HEK293T (cell line): ENCODE measurements around the gene CTSA.
"Not testable (repeated sequence)": the region's sequence is repeated elsewhere in the genome, so short reads cannot be mapped to it uniquely, and the experiment has no call there.

Experiments
- CTCF ChIA-PET: fragments of 350-600 bp; formaldehyde crosslinking; extraction: SDS; loops from one replicate; lab custom pipeline; 2021; ENCODE audit warnings: antibody characterized with exemption, inconsistent platforms; lab: Yijun Ruan, JAX
- POLR2A ChIA-PET: fragments of 350-600 bp; formaldehyde crosslinking; extraction: SDS; loops from one replicate; lab custom pipeline; 2020; ENCODE audit warnings: antibody characterized with exemption, inconsistent platforms; lab: Yijun Ruan, JAX
- DNase-seq: peaks from one replicate; pipeline ENCODE4 v3.0.0; 2012; ENCODE audit warnings: mixed read lengths; ENCODE audit errors: extremely low spot score
- ARNT ChIP-seq: fragments of 450-650 bp; IDR thresholded peaks from 2 replicates; pipeline ENCODE4 v1.6.1; 2017; ENCODE audit warnings: mild to moderate bottlenecking
- BHLHE40 ChIP-seq: fragments of 450-650 bp; IDR thresholded peaks from 2 replicates; pipeline ENCODE4 v1.6.1; 2016; ENCODE audit warnings: mild to moderate bottlenecking, moderate library complexity, borderline replicate concordance
- CTBP1 ChIP-seq: fragments of 450-650 bp; IDR thresholded peaks from 2 replicates; pipeline ENCODE4 v1.6.1; 2016; ENCODE audit warnings: borderline replicate concordance
- ELF4 ChIP-seq: fragments of 450-650 bp; IDR thresholded peaks from 2 replicates; pipeline ENCODE4 v1.6.1; 2017; ENCODE audit warnings: antibody characterized with exemption
- FOXA1 ChIP-seq: fragments of 450-650 bp; IDR thresholded peaks from 2 replicates; pipeline ENCODE4 v1.6.1; 2016; ENCODE audit warnings: mild to moderate bottlenecking
- FOXK2 ChIP-seq: fragments of 450-650 bp; IDR thresholded peaks from 2 replicates; pipeline ENCODE4 v1.6.1; 2016; ENCODE audit warnings: mild to moderate bottlenecking
- FOXM1 ChIP-seq: fragments of 450-650 bp; IDR thresholded peaks from 2 replicates; pipeline ENCODE4 v1.6.1; 2017; ENCODE audit warnings: mild to moderate bottlenecking, borderline replicate concordance
- HDGF ChIP-seq: fragments of 450-650 bp; IDR thresholded peaks from 2 replicates; pipeline ENCODE4 v1.6.1; 2017; ENCODE audit warnings: antibody characterized with exemption, borderline replicate concordance
- L3MBTL2 ChIP-seq: fragments of 450-650 bp; conservative IDR thresholded peaks from 2 replicates; pipeline ENCODE4 v1.6.1; 2016; ENCODE audit warnings: mild to moderate bottlenecking
- LEF1 ChIP-seq: fragments of 450-650 bp; IDR thresholded peaks from 2 replicates; pipeline ENCODE4 v1.6.1; 2017; ENCODE audit warnings: mild to moderate bottlenecking, borderline replicate concordance
- NFRKB ChIP-seq: fragments of 450-650 bp; IDR thresholded peaks from 2 replicates; pipeline ENCODE4 v1.6.1; 2016; ENCODE audit warnings: mild to moderate bottlenecking, moderate library complexity
- SP1 ChIP-seq: fragments of 450-650 bp; IDR thresholded peaks from 2 replicates; pipeline ENCODE4 v1.6.1; 2017
- SUZ12 ChIP-seq: fragments of 450-650 bp; IDR thresholded peaks from 2 replicates; pipeline ENCODE4 v1.6.1; 2016; ENCODE audit warnings: mild to moderate bottlenecking
- TARDBP ChIP-seq: fragments of 450-650 bp; IDR thresholded peaks from 2 replicates; pipeline ENCODE4 v1.6.1; 2016
- ZNF384 ChIP-seq: fragments of 450-650 bp; IDR thresholded peaks from 2 replicates; pipeline ENCODE4 v1.6.1; 2016
- TF ChIP-seq, protein P1 (sequence below): fragments of 450-650 bp; IDR thresholded peaks from 2 replicates; pipeline ENCODE4 v1.6.1; 2016

The CTSA gene

DNA sequence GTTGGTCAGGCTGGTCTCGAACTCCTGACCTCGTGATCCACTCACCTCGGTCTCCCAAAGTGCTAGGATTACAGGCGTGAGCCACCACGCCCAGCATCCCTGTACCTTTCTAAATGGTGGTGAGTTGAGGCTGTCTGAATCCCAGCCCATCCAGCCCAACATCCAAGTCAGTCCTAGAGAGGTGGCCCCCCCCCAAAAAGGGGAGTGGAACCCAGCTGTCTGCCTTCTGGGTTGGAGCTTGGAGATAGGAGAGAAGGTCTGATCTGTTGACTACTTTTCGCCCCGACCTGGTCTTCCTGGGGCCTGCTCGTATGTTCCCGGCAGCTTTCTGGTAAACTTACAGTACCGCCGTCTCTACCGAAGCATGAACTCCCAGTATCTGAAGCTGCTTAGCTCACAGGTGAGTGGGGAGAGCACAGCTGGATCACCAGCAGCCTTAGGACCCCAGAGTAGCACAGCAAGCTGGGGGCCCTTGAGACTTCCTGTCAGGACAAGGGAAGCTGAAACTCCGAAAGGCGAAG is 5.6 kb downstream of the CTSA start:
- CTCF ChIA-PET: no interaction called here
- no peak for DNase-seq
- POLR2A ChIA-PET: no interaction called here
- TF ChIP-seq ARNT (no peak), NFRKB (no peak), TARDBP (no peak), FOXA1 (no peak), L3MBTL2 (no peak), SP1 (no peak), CTBP1 (no peak), HDGF (no peak), ELF4 (no peak), FOXK2 (no peak), ZNF384 (no peak), BHLHE40 (no peak), LEF1 (no peak), FOXM1 (no peak), SUZ12 (no peak)
- TF ChIP-seq, protein P1, sequence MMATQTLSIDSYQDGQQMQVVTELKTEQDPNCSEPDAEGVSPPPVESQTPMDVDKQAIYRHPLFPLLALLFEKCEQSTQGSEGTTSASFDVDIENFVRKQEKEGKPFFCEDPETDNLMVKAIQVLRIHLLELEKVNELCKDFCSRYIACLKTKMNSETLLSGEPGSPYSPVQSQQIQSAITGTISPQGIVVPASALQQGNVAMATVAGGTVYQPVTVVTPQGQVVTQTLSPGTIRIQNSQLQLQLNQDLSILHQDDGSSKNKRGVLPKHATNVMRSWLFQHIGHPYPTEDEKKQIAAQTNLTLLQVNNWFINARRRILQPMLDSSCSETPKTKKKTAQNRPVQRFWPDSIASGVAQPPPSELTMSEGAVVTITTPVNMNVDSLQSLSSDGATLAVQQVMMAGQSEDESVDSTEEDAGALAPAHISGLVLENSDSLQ: no peak

DNA sequence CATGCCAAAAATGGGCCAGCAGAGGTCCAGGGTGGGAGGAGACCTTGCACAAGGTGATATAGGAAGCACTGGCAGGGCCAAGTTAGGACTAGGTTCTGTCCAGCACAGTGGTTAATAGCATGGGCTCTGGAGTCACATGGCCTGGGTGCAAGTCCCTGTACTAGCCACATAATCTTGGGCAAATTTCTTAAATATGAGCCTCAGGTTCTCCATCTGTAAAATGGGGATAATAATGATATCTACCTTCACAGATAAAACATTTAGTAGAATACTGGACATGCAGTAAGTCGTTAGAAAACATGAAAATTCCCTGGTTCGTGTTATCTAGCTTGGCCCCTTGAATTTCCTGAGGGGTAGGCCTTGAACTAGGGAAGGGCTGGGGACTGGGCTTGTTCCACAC is 6.2 kb downstream of the CTSA start:
- POLR2A ChIA-PET: no interaction called here
- no peak for DNase-seq
- CTCF ChIA-PET: no interaction called here
- no peak for TF ChIP-seq FOXK2
- no peak for TF ChIP-seq ARNT
- TF ChIP-seq FOXM1: no peak
- no peak for TF ChIP-seq TARDBP
- TF ChIP-seq BHLHE40: no peak
- no peak for TF ChIP-seq HDGF
- TF ChIP-seq CTBP1: no peak
- no peak for TF ChIP-seq ELF4
- TF ChIP-seq SP1: no peak
- TF ChIP-seq, protein P1: no peak
- TF ChIP-seq SUZ12: no peak
- TF ChIP-seq L3MBTL2: no peak

DNA sequence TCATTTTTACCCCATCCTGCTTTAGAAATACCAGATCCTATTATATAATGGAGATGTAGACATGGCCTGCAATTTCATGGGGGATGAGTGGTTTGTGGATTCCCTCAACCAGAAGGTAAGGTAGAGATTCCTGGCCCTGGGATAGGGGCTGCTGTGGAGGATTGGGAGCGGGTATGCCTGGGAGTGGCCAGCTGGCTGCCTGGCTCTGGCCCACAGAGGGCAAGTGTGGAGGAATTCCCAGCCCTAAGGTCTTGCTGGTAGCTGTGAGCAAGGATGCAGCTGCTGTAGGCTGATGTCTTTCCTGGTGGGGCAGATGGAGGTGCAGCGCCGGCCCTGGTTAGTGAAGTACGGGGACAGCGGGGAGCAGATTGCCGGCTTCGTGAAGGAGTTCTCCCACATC is 6.6 kb downstream of the CTSA start:
- TF ChIP-seq FOXM1 (no peak), CTBP1 (no peak), SUZ12 (no peak), L3MBTL2 (no peak), NFRKB (no peak), FOXK2 (no peak), FOXA1 (no peak), TARDBP (no peak), ZNF384 (no peak)
- POLR2A ChIA-PET: no interaction called here
- CTCF ChIA-PET: no interaction called here

DNA sequence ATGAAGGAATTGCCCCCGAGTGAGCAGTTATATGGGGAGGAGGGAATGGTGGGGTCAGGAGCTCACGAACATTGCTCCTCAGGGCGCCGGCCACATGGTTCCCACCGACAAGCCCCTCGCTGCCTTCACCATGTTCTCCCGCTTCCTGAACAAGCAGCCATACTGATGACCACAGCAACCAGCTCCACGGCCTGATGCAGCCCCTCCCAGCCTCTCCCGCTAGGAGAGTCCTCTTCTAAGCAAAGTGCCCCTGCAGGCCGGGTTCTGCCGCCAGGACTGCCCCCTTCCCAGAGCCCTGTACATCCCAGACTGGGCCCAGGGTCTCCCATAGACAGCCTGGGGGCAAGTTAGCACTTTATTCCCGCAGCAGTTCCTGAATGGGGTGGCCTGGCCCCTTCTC is 7.2 kb downstream of the CTSA start:
- ChIA-PET CTCF (no interaction called here), POLR2A (interaction anchor here (1.0 to 1.6 kb wide), 2 partner anchors 15 to 18 kb away, joined by 4 read pairs; partner anchors contain the start of gene ZSWIM1)
- DNase-seq: no peak
- TF ChIP-seq FOXA1 (no peak), ARNT (no peak), HDGF (no peak), LEF1 (no peak), SP1 (no peak), FOXK2 (no peak), NFRKB (no peak), FOXM1 (no peak), BHLHE40 (no peak), CTBP1 (no peak), SUZ12 (no peak), TARDBP (no peak), ELF4 (no peak), L3MBTL2 (no peak), ZNF384 (no peak)
- TF ChIP-seq, protein P1: no peak

More for the DNA sequence above, 6.6 kb downstream of the CTSA start:
- DNase-seq: no peak

GRCh38 chr20:45899046-45899835 is 8.1 kb downstream of the CTSA start:
- no peak for DNase-seq
- CTCF ChIA-PET: no interaction called here
- TF ChIP-seq NFRKB (no peak), CTBP1 (no peak), ELF4 (no peak), FOXM1 (no peak), L3MBTL2 (no peak), ARNT (no peak)
- TF ChIP-seq, protein P1: no peak
- POLR2A ChIA-PET: interaction anchor here (1.0 to 1.6 kb wide), 2 partner anchors 16 to 19 kb away, joined by 4 read pairs; partner anchors contain the start of gene ZSWIM1

DNA sequence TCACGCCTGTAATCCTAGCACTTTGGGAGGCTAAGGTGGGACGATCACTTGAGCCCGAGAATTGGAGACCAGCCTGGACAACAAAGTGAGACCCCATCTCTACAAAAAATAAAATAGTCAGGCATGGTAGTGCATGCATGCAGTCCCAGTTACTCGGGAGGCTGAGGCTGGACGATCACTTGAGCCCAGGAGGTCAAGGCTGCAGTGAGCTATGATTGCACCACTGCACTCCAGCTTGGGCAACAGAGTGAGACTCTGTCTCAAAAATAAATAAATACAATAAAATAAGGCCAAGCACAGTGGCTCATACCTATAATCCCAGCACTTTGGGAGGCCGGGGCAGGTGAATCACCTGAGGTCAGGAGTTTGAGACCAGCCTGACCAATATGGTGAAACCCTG is 10.2 kb downstream of the CTSA start:
- POLR2A ChIA-PET: interaction anchor here (1.8 kb wide), 1 partner anchor 33 kb away, joined by 3 read pairs; no protein-coding TSS in a partner anchor
- DNase-seq, CTCF ChIA-PET: not testable (repeated sequence)
